Mesendoderm (in vitro differentiated cells): ENCODE results near the gene DAGLA.

Experiments
- DNase-seq: peaks from one replicate; pipeline ENCODE4 v3.0.0; 2013
- H2AK5ac ChIP-seq: 2 replicates; pipeline ENCODE4 v1.6.1; 2013; ENCODE audit warnings: low read length, inconsistent platforms
- H2BK120ac ChIP-seq: 2 replicates; pipeline ENCODE4 v1.6.1; 2013; ENCODE audit warnings: low read depth, mild to moderate bottlenecking, low read length, moderate library complexity, mixed read lengths
- H2BK15ac ChIP-seq: replicated peaks from 2 replicates; pipeline ENCODE4 v1.6.1; 2013; ENCODE audit warnings: low read depth, mild to moderate bottlenecking, moderate library complexity
- H2BK5ac ChIP-seq: 2 replicates; pipeline ENCODE4 v1.6.1; 2013; ENCODE audit warnings: low read length, inconsistent platforms
- H3K18ac ChIP-seq: 2 replicates; pipeline ENCODE4 v1.6.1; 2013; ENCODE audit warnings: mild to moderate bottlenecking, low read length, mixed read lengths
- H3K23ac ChIP-seq: one replicate; pipeline ENCODE4 v1.6.1; 2013; ENCODE audit warnings: low read length
- H3K27ac ChIP-seq: 2 replicates; pipeline ENCODE4 v1.5.1; 2013; ENCODE audit warnings: low read depth, mild to moderate bottlenecking, inconsistent platforms, low read length, moderate library complexity
- H3K27me3 ChIP-seq: 2 replicates; pipeline ENCODE4 v1.6.1; 2013; ENCODE audit warnings: low read length, control low read depth, mild to moderate bottlenecking, inconsistent platforms; ENCODE audit not compliant: insufficient read depth, poor library complexity
- H3K36me3 ChIP-seq: 2 replicates; pipeline ENCODE4 v1.6.1; 2013; ENCODE audit warnings: low read length, inconsistent platforms; ENCODE audit not compliant: control insufficient read depth, insufficient read depth
- H3K4ac ChIP-seq: one replicate; pipeline ENCODE4 v1.6.1; 2013; ENCODE audit warnings: low read depth, mild to moderate bottlenecking, low read length, moderate library complexity
- H3K4me1 ChIP-seq: 2 replicates; pipeline ENCODE4 v1.6.1; 2013; ENCODE audit warnings: low read depth, low read length, inconsistent platforms; ENCODE audit not compliant: control insufficient read depth
- H3K4me2 ChIP-seq: 2 replicates; pipeline ENCODE4 v1.6.1; 2013; ENCODE audit warnings: low read length
- H3K4me3 ChIP-seq: 2 replicates; pipeline ENCODE4 v1.5.1; 2013; ENCODE audit warnings: mild to moderate bottlenecking, low read length
- H3K56ac ChIP-seq: one replicate; pipeline ENCODE4 v1.6.1; 2013; ENCODE audit warnings: low read length
- H3K79me1 ChIP-seq: 2 replicates; pipeline ENCODE4 v1.6.1; 2013; ENCODE audit warnings: low read length, inconsistent platforms
- H3K79me2 ChIP-seq: 2 replicates; pipeline ENCODE4 v1.6.1; 2013; ENCODE audit warnings: mild to moderate bottlenecking, low read length; ENCODE audit not compliant: control insufficient read depth, insufficient read depth
- H3K9ac ChIP-seq: 2 replicates; pipeline ENCODE4 v1.6.1; 2013; ENCODE audit warnings: low read length, inconsistent platforms
- H4K5ac ChIP-seq: one replicate; pipeline ENCODE4 v1.6.1; 2013; ENCODE audit warnings: low read length
- H4K8ac ChIP-seq: one replicate; pipeline ENCODE4 v1.6.1; 2013; ENCODE audit warnings: low read depth, mild to moderate bottlenecking, control low read depth, low read length, moderate library complexity
- WGBS: extraction: QIAGEN DNeasy Blood & Tissue Kit; methylation state at CpG from one replicate; pipeline ENCODE4 v1.1.7; 2013; ENCODE audit warnings: low lambda C conversion rate, missing lambda C conversion rate; ENCODE audit not compliant: insufficient coverage; ENCODE audit errors: extremely low coverage; 5-methylcytosine and 5-hydroxymethylcytosine counted together

The DAGLA gene

DNA sequence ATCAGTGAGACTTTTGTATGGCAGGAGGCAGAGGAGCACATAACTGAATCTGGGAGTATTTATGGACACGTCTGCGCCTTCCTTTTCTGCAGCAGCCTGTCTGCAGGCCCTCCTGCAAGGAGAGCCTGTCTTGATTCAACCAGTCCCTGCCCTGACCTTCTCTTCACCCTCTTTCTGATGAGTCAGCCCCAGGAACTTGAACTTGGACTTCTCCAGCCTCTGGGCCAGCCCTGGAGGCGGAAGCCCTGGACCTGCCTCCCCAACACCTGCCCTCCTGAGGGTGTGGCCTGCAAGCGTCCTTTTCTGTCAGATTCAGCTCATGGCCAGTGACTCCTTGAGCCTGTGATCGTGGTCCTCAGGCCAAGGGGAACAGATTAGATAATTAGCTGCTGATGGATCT lies 20.0 kb downstream of the DAGLA start:
- no CpG with 5 or more reads among the region's 5 CpGs for WGBS
- peaks cover 11% of the 10 kb centered on the region for H3K4me1 ChIP-seq

DNA sequence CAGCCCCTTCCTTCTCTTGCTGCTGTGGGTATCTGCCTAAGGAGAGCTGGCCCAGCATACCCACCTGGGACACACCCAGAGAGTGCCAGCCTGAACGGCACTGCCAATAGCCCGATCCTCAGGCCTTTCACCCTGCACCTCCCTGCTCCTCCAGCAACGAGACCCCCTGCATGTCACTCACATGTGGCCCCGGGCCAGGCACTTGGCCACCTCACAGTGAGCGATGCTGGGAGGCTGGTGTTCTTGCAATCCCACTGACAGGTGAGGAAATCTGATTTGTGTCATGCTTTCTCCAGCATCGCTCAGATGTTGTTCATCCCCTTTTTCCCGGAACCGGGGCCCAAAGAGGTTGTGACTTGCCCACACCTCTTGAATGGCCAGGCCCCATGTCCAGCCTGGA lies 20.5 kb downstream of the DAGLA start:
- no peak overlapping the region for H3K23ac ChIP-seq
- no peak for DNase-seq
- H3K27ac ChIP-seq = no peak overlapping the region
- no peak overlapping the region for H3K18ac ChIP-seq
- H3K4me3 ChIP-seq = no peak overlapping the region
- no peak overlapping the region for H3K4me2 ChIP-seq
- no peak overlapping the region for H2AK5ac ChIP-seq
- H3K36me3 ChIP-seq = no peaks in the 10 kb centered on the region
- no CpG with 5 or more reads among the region's 8 CpGs for WGBS
- no peak overlapping the region for H2BK5ac ChIP-seq
- no peak overlapping the region for H4K8ac ChIP-seq
- H3K27me3 ChIP-seq = no peaks in the 10 kb centered on the region
- H3K4ac ChIP-seq = no peak overlapping the region
- no peak overlapping the region for H3K9ac ChIP-seq
- no peak overlapping the region for H3K56ac ChIP-seq
- no peak overlapping the region for H2BK120ac ChIP-seq
- no peaks in the 10 kb centered on the region for H3K79me1 ChIP-seq
- no peak overlapping the region for H2BK15ac ChIP-seq
- H3K79me2 ChIP-seq = no peaks in the 10 kb centered on the region
- H3K4me1 ChIP-seq = peaks cover 9% of the 10 kb centered on the region
- H4K5ac ChIP-seq = no peak overlapping the region

More for the DNA sequence above, 20.0 kb downstream of the DAGLA start:
- Histone ChIP-seq H2BK120ac (no peak overlapping the region), H3K27ac (no peak overlapping the region), H3K27me3 (no peaks in the 10 kb centered on the region), H3K23ac (no peak overlapping the region), H3K4ac (no peak overlapping the region), H3K56ac (no peak overlapping the region), H2BK5ac (no peak overlapping the region), H3K9ac (no peak overlapping the region), H2AK5ac (no peak overlapping the region), H4K8ac (no peak overlapping the region), H3K18ac (no peak overlapping the region), H4K5ac (no peak overlapping the region), H3K4me2 (no peak overlapping the region), H3K79me1 (no peaks in the 10 kb centered on the region), H3K4me3 (no peak overlapping the region), H3K36me3 (no peaks in the 10 kb centered on the region), H2BK15ac (no peak overlapping the region), H3K79me2 (no peaks in the 10 kb centered on the region)
- DNase-seq = peak; percentile 56

DNA sequence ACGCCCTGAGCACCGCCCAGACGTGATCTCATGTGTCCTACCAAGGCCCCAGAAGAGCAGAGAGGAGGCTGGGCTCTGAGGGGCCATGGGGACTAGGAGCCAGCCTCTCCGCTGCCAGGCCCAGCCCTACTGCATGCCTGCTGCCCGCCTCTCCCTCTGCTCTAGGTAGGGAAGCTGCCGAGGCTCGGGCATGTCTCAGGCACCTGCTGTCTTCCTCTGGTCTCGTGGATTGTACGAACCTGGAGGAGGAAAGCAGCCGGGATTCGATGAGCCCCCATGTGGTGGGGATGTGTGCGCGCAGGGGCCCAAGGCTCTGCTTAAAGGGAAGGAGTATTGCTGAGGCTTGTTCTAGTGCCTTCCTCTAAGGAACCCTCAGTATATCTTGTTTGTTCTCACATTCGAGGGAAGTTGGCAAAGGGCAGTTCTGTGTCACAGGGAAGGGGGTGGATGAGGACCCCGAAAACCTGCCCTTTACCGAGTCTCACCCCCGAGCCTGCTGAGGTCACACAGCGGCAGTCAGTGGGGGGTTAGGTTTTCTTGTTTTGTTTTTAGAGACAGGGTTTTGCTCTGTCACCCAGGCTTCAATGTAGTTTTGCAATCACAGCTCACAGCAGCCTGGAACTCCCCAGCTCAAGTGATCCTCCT lies 21.2 kb downstream of the DAGLA start:
- Histone ChIP-seq H3K36me3 (no peaks in the 10 kb centered on the region), H2BK120ac (no peak overlapping the region), H3K4ac (no peak overlapping the region), H4K8ac (no peak overlapping the region), H4K5ac (no peak overlapping the region), H2BK15ac (no peak overlapping the region), H3K27me3 (no peaks in the 10 kb centered on the region), H3K4me1 (peaks cover 3% of the 10 kb centered on the region), H3K79me2 (no peaks in the 10 kb centered on the region), H2BK5ac (no peak overlapping the region), H3K27ac (no peak overlapping the region), H3K9ac (no peak overlapping the region), H3K79me1 (no peaks in the 10 kb centered on the region), H3K56ac (peak overlapping the region; percentile 49), H3K23ac (peak overlapping the region; percentile 66), H3K4me2 (no peak overlapping the region), H3K4me3 (no peak overlapping the region), H2AK5ac (no peak overlapping the region), H3K18ac (no peak overlapping the region)
- no CpG with 5 or more reads among the region's 18 CpGs for WGBS
- DNase-seq = peak; percentile 82

DNA sequence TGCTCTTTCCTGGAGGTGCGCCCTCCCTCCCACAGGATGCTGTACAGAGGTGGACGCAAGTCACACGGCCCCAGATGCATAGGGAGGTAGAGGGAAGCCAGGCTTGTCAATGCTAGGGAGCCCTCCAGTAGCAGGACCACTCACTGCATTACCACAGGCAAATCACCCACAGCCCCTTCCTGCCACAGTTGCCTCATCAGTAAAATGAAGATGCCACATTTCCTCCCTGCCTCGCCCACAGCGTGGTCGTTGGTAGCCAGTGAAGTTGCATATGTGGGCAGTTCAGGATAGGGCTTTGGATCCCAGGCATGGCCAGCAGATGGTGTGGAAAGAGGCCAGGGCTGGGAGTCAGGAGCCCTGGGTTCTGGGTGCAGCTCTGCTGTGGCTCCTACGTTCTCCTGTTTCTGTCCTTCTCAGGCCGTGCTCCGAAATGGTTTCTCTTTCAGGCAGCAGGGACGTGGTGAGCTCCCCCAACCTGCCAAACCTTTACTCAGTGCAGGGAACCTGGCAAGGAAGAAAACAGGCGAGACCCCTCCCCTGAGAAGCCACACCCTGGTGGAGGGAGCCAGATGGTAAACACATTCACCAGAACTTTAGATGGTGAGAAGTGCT lies 22.6 kb downstream of the DAGLA start:
- no peak for DNase-seq
- no peaks in the 10 kb centered on the region for H3K36me3 ChIP-seq
- no peaks in the 10 kb centered on the region for H3K79me1 ChIP-seq
- H4K5ac ChIP-seq = no peak overlapping the region
- no peak overlapping the region for H2BK15ac ChIP-seq
- no peak overlapping the region for H3K9ac ChIP-seq
- H2AK5ac ChIP-seq = no peak overlapping the region
- no CpG with 5 or more reads among the region's 11 CpGs for WGBS
- no peak overlapping the region for H3K4me2 ChIP-seq
- H3K4ac ChIP-seq = no peak overlapping the region
- H4K8ac ChIP-seq = no peak overlapping the region
- no peaks in the 10 kb centered on the region for H3K79me2 ChIP-seq
- no peaks in the 10 kb centered on the region for H3K27me3 ChIP-seq
- no peak overlapping the region for H2BK120ac ChIP-seq
- no peaks in the 10 kb centered on the region for H3K4me1 ChIP-seq
- no peak overlapping the region for H3K27ac ChIP-seq
- H3K4me3 ChIP-seq = no peak overlapping the region
- no peak overlapping the region for H3K23ac ChIP-seq
- H2BK5ac ChIP-seq = no peak overlapping the region
- no peak overlapping the region for H3K56ac ChIP-seq
- H3K18ac ChIP-seq = no peak overlapping the region

DNA sequence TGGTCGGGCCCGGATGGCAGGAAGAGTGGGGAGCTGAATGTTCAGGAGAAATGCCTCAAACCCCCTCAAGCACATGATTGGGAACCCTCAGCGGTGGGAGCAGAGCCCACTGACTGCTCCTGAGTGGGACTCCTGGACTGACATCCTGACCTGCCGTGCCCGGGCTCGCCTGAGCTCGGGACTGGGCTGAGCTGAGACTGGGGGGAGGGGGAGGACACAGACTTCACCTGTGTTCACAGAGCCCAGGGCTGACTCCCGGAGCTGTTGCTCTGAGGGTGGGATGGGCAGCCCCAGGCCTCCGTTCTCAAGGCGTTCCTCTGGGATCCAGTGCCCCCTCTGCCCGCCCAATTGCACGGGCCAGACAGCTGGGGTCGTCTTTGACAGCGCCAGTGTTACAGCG lies 24.6 kb downstream of the DAGLA start:
- DNase-seq = no peak
- Histone ChIP-seq H3K4ac (no peak overlapping the region), H3K4me3 (no peak overlapping the region), H4K5ac (no peak overlapping the region), H2BK120ac (no peak overlapping the region), H3K79me1 (no peaks in the 10 kb centered on the region), H3K18ac (no peak overlapping the region), H3K4me2 (no peak overlapping the region), H2BK5ac (no peak overlapping the region), H3K36me3 (no peaks in the 10 kb centered on the region), H3K4me1 (no peaks in the 10 kb centered on the region), H4K8ac (no peak overlapping the region), H3K79me2 (no peaks in the 10 kb centered on the region), H3K27ac (no peak overlapping the region), H3K56ac (no peak overlapping the region), H2AK5ac (no peak overlapping the region), H3K27me3 (no peaks in the 10 kb centered on the region), H2BK15ac (no peak overlapping the region), H3K9ac (no peak overlapping the region), H3K23ac (no peak overlapping the region)
- no CpG with 5 or more reads among the region's 15 CpGs for WGBS
